Astrocyte (in vitro differentiated cells and primary cell): Measurements from ENCODE around the gene FDPS.

ENCODE experiments used
- CTCF ChIP-seq: IDR thresholded peaks from 2 replicates; pipeline ENCODE4 v1.5.1; 2011; ENCODE audit warnings: low read depth, mild to moderate bottlenecking, inconsistent platforms, low read length, moderate library complexity; ENCODE audit not compliant: insufficient read depth
- EZH2 ChIP-seq: IDR thresholded peaks from 2 replicates; pipeline ENCODE4 v1.6.1; 2012; ENCODE audit warnings: mild to moderate bottlenecking, low read length, inconsistent platforms; ENCODE audit not compliant: insufficient read depth

- TF ChIP-seq CTCF, result no peak
- TF ChIP-seq EZH2, result no peak
Observed at GRCh38 chr1:155323729-155324036, 15.0 kb downstream of the FDPS start.
